ENCODE results near the gene ASB10.

GRCh38 chr7:151198945-151199848 lies 12.1 kb upstream of the ASB10 start:
- TF ChIP-seq POLR2A (IDR thresholded peaks at IDR 0.05; ENCODE audit: control extremely low read depth in 1 of 2, low read depth in 2 of 2, low read length in 2 of 2), result no peak
- TF ChIP-seq MAX (IDR thresholded peaks at IDR 0.05), result no peak
- no peak for TF ChIP-seq CTCF (IDR thresholded peaks at IDR 0.05; ENCODE audit: control extremely low read depth in 1 of 3, insufficient read depth in 1 of 3, low read depth in 1 of 3, low read length in 3 of 3)
- TF ChIP-seq SUZ12 (IDR thresholded peaks at IDR 0.05; ENCODE audit: low read length), result no peak
- TF ChIP-seq NRF1 (IDR thresholded peaks at IDR 0.05; ENCODE audit: low read depth, low read length), result no peak
- TF ChIP-seq TEAD4 (IDR thresholded peaks at IDR 0.05; ENCODE audit: low read depth, low read length), result no peak
